IMR-90 (cell line): ENCODE data around the gene COTL1. TPM values are rescaled to one million over a fixed set of nuclear protein-coding genes. Genes with fewer than 3 reads are reported as not detected.

Experiments
- ATAC-seq: fragments of 200-7000 bp; cut with Tn5 transposase; 2 replicates; pipeline ENCODE4 v1.9.1; 2020; ENCODE audit warnings: low read depth, mild to moderate bottlenecking, moderate library complexity
- BruUV-seq: library from RNA; stranded (reverse); fragments of 400-500 nt; replicated peaks from 2 replicates; lab custom pipeline; 2021; lab: Mats Ljungman, UMichigan
- CTCF ChIA-PET: fragments of 300-600 bp; formaldehyde crosslinking; extraction: SDS; loops from one replicate; lab custom pipeline; 2021; ENCODE audit warnings: antibody characterized with exemption; lab: Yijun Ruan, JAX
- POLR2A ChIA-PET: fragments of 300-600 bp; sonication (Branson Sonifier 250); formaldehyde crosslinking; loops from one replicate; lab custom pipeline; 2022; ENCODE audit warnings: antibody characterized with exemption; ENCODE audit not compliant: unreplicated experiment; lab: Charles Lee
- DNase-seq: peaks from one replicate; pipeline ENCODE4 v3.0.0; 2013
- H2AFZ ChIP-seq: replicated peaks from 2 replicates; pipeline ENCODE3; 2013; ENCODE audit warnings: low read length, mild to moderate bottlenecking; ENCODE audit not compliant: poor library complexity
- H2AK5ac ChIP-seq: 2 replicates; pipeline ENCODE4 v1.6.1; 2013; ENCODE audit warnings: low read depth, low read length, inconsistent platforms
- H2AK9ac ChIP-seq: replicated peaks from 2 replicates; pipeline ENCODE3; 2013; ENCODE audit warnings: mild to moderate bottlenecking, low read depth, low read length, moderate library complexity; ENCODE audit not compliant: poor library complexity
- H2BK120ac ChIP-seq: 2 replicates; pipeline ENCODE4 v1.6.1; 2013; ENCODE audit warnings: low read depth, low read length, inconsistent platforms
- H2BK15ac ChIP-seq: 3 replicates; pipeline ENCODE4 v1.6.1; 2013; ENCODE audit warnings: low read depth, low read length, inconsistent platforms
- H2BK20ac ChIP-seq: 2 replicates; pipeline ENCODE4 v1.6.1; 2013; ENCODE audit warnings: low read depth, mild to moderate bottlenecking, inconsistent platforms, low read length, moderate library complexity
- H2BK5ac ChIP-seq: 2 replicates; pipeline ENCODE4 v1.6.1; 2013; ENCODE audit warnings: mild to moderate bottlenecking, low read depth, low read length, inconsistent platforms; ENCODE audit not compliant: poor library complexity, severe bottlenecking
- H3K14ac ChIP-seq: replicated peaks from 2 replicates; pipeline ENCODE4 v1.6.1; 2013; ENCODE audit warnings: low read depth, low read length, inconsistent platforms
- H3K18ac ChIP-seq: 2 replicates; pipeline ENCODE4 v1.6.1; 2013; ENCODE audit warnings: low read depth, low read length, control low read depth
- H3K23ac ChIP-seq: 2 replicates; pipeline ENCODE4 v1.6.1; 2013; ENCODE audit warnings: low read depth, low read length, inconsistent platforms
- H3K27ac ChIP-seq: 2 replicates; pipeline ENCODE4 v1.5.1; 2013; ENCODE audit warnings: mild to moderate bottlenecking, control low read depth, low read length; ENCODE audit not compliant: insufficient read depth
- H3K27me3 ChIP-seq: 2 replicates; pipeline ENCODE4 v1.6.1; 2013; ENCODE audit warnings: low read length; ENCODE audit not compliant: control insufficient read depth, insufficient read depth
- H3K36me3 ChIP-seq: 2 replicates; pipeline ENCODE4 v1.6.1; 2013; ENCODE audit warnings: low read length, mixed read lengths; ENCODE audit not compliant: control insufficient read depth, insufficient read depth
- H3K4ac ChIP-seq: 2 replicates; pipeline ENCODE4 v1.6.1; 2013; ENCODE audit warnings: low read depth, low read length, inconsistent platforms
- H3K4me1 ChIP-seq: 2 replicates; pipeline ENCODE4 v1.6.1; 2013; ENCODE audit warnings: low read length, mixed read lengths; ENCODE audit not compliant: control insufficient read depth, insufficient read depth
- H3K4me2 ChIP-seq: 2 replicates; pipeline ENCODE4 v1.6.1; 2013; ENCODE audit warnings: low read depth, mild to moderate bottlenecking, control low read depth, low read length, moderate library complexity
- H3K4me3 ChIP-seq: 2 replicates; pipeline ENCODE4 v1.5.1; 2013; ENCODE audit warnings: low read depth, mild to moderate bottlenecking, control low read depth, low read length, moderate library complexity; ENCODE audit not compliant: insufficient read depth
- H3K56ac ChIP-seq: 2 replicates; pipeline ENCODE4 v1.6.1; 2013; ENCODE audit warnings: low read length, inconsistent platforms; ENCODE audit not compliant: insufficient read depth; ENCODE audit errors: extremely low read depth
- H3K79me1 ChIP-seq, 2 experiments: 2 replicates each; pipeline ENCODE4 v1.6.1; 2013; ENCODE audit warnings: low read length in 2 of 2, inconsistent platforms in 1 of 2, low read depth in 1 of 2
- H3K9ac ChIP-seq: 2 replicates; pipeline ENCODE4 v1.6.1; 2013; ENCODE audit warnings: low read depth, low read length, control low read depth
- H3K9me1 ChIP-seq: 2 replicates; pipeline ENCODE4 v1.6.1; 2013; ENCODE audit warnings: low read length, inconsistent platforms; ENCODE audit not compliant: insufficient read depth
- H3K9me3 ChIP-seq: 2 replicates; pipeline ENCODE4 v1.6.1; 2013; ENCODE audit warnings: low read length; ENCODE audit not compliant: control insufficient read depth, insufficient read depth
- H4K20me1 ChIP-seq: 2 replicates; pipeline ENCODE4 v1.6.1; 2013; ENCODE audit warnings: low read length, inconsistent platforms; ENCODE audit not compliant: insufficient read depth
- H4K5ac ChIP-seq: 2 replicates; pipeline ENCODE4 v1.6.1; 2013; ENCODE audit warnings: mild to moderate bottlenecking, low read depth, low read length, control low read depth
- H4K8ac ChIP-seq, 2 experiments: 2 replicates each; pipeline ENCODE4 v1.6.1; 2013; ENCODE audit warnings: low read depth in 2 of 2, low read length in 2 of 2, control low read depth in 1 of 2, inconsistent platforms in 1 of 2
- H4K91ac ChIP-seq: 2 replicates; pipeline ENCODE4 v1.6.1; 2013; ENCODE audit warnings: low read depth, low read length, inconsistent platforms; ENCODE audit not compliant: insufficient read depth
- CEBPB ChIP-seq: IDR thresholded peaks from 2 replicates; pipeline ENCODE4 v1.6.1; 2012; ENCODE audit warnings: low read depth, low read length, improper control_type of control experiment
- CHD1 ChIP-seq: IDR thresholded peaks from 2 replicates; pipeline ENCODE4 v1.6.1; 2012; ENCODE audit warnings: low read depth, low read length, improper control_type of control experiment
- FOS ChIP-seq: fragments of 150-350 bp; IDR thresholded peaks from 2 replicates; pipeline ENCODE4 v1.6.1; 2016; ENCODE audit warnings: low read depth, low read length
- MAFK ChIP-seq: IDR thresholded peaks from 2 replicates; pipeline ENCODE4 v1.6.1; 2012; ENCODE audit warnings: low read depth, low read length, improper control_type of control experiment
- MAZ ChIP-seq: IDR thresholded peaks from 2 replicates; pipeline ENCODE4 v1.6.1; 2012; ENCODE audit warnings: low read depth, mild to moderate bottlenecking, low read length, improper control_type of control experiment, moderate library complexity, borderline replicate concordance
- NFE2L2 ChIP-seq: fragments of 150-350 bp; IDR thresholded peaks from 2 replicates; pipeline ENCODE4 v1.6.1; 2016; ENCODE audit warnings: low read depth, mild to moderate bottlenecking, low read length
- POLR2A ChIP-seq: IDR thresholded peaks from 2 replicates; pipeline ENCODE4 v1.6.1; 2012; ENCODE audit warnings: mild to moderate bottlenecking, low read depth, low read length
- RAD21 ChIP-seq: IDR thresholded peaks from 2 replicates; pipeline ENCODE4 v1.6.1; 2012; ENCODE audit warnings: low read length, improper control_type of control experiment
- RFX5 ChIP-seq: IDR thresholded peaks from 2 replicates; pipeline ENCODE4 v1.8.0; 2012; ENCODE audit warnings: low read depth, mild to moderate bottlenecking, low read length, moderate library complexity
- SMC3 ChIP-seq: fragments of 150-350 bp; IDR thresholded peaks from 2 replicates; pipeline ENCODE4 v1.6.1; 2016; ENCODE audit warnings: low read depth, mild to moderate bottlenecking, antibody characterized with exemption, low read length, moderate library complexity
- USF2 ChIP-seq: fragments of 150-350 bp; IDR thresholded peaks from 2 replicates; pipeline ENCODE4 v1.6.1; 2017; ENCODE audit warnings: mild to moderate bottlenecking, antibody characterized with exemption, low read length, low read depth
- whole genome bisulfite sequencing, 2 experiments: methylation state at CpG; one replicate each; pipeline versions ENCODE4 v1.1.5 to v1.1.7; 2013; ENCODE audit warnings: missing lambda C conversion rate in 2 of 2; ENCODE audit not compliant: insufficient read length in 1 of 2; ENCODE audit errors: extremely low coverage in 2 of 2; 5-methylcytosine and 5-hydroxymethylcytosine counted together
- dilution Hi-C: fragments of 300-500 bp; cut with HindIII; formaldehyde crosslinking; loops from one replicate; pipeline ENCODE4 v1.14.3; 2018; ENCODE audit warnings: low sequenced_read_pairs; ENCODE audit not compliant: unreplicated experiment
- in situ Hi-C: fragments of 300-500 bp; cut with MboI; formaldehyde crosslinking; loops from 3 replicates; pipeline ENCODE4 v1.14.3; 2019; ENCODE audit warnings: low sequenced_read_pairs, inconsistent platforms, mixed read lengths
- intact Hi-C: fragments of 100-400 bp; cut with micrococcal nuclease; formaldehyde crosslinking; loops from 2 replicates; pipeline ENCODE4 v1.10.0; 2022
- polyA plus RNA-seq, 3 experiments: library from polyadenylated mRNA; depleted of rRNA; stranded (reverse); fragments of >200 nt; gene quantifications; 2 replicates each; pipeline ENCODE4 v1.2.3, GENCODE V29; 2012; ENCODE audit warnings: low replicate concordance in 1 of 3
- total RNA-seq: library from RNA; depleted of rRNA; stranded (reverse); fragments of >200 nt; gene quantifications from 2 replicates; pipeline ENCODE4 v1.2.3, GENCODE V29; 2012
- TF ChIP-seq, protein P1 (sequence below): fragments of 150-350 bp; IDR thresholded peaks from 2 replicates; pipeline ENCODE4 v1.6.1; 2016; ENCODE audit warnings: low read depth, mild to moderate bottlenecking, low read length, moderate library complexity, borderline replicate concordance
- TF ChIP-seq, protein P2 (sequence below): conservative IDR thresholded peaks from 2 replicates; pipeline ENCODE4 v1.5.1; 2012; ENCODE audit warnings: mild to moderate bottlenecking, low read depth, low read length, improper control_type of control experiment

COTL1 gene
- total and polyA plus RNA-seq, 2 of the 4 experiments (the other 2 are of a cell fraction): 144 to 258 TPM

DNA sequence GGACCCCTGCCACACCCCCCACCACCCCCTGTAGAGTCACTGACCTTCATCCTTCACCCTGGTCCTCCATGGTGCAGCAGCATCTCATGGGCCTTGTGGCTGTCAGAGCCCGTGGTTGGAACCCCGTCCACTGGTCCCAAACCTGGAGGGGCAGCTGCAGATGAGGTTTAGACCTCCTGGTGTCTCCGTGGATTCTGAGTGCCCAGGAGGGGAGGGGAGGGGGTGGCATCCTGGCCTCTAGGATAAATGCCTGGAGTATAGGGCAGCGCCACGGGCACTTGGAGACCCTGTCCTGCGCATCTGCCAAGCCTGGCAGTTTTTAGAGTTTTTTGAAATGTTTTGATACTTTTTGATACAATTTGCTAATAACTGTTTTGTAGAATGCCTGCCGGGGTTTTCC is 48.0 kb upstream of the COTL1 start:
- no peak for TF ChIP-seq FOS
- TF ChIP-seq CEBPB: no peak
- TF ChIP-seq, protein P1, sequence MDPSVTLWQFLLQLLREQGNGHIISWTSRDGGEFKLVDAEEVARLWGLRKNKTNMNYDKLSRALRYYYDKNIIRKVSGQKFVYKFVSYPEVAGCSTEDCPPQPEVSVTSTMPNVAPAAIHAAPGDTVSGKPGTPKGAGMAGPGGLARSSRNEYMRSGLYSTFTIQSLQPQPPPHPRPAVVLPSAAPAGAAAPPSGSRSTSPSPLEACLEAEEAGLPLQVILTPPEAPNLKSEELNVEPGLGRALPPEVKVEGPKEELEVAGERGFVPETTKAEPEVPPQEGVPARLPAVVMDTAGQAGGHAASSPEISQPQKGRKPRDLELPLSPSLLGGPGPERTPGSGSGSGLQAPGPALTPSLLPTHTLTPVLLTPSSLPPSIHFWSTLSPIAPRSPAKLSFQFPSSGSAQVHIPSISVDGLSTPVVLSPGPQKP: no peak
- no peak for TF ChIP-seq NFE2L2
- no peak for TF ChIP-seq USF2
- TF ChIP-seq POLR2A: no peak
- no peak for TF ChIP-seq MAFK
- TF ChIP-seq RFX5: no peak
- TF ChIP-seq MAZ: no peak
- no peak for TF ChIP-seq RAD21
- no peak for TF ChIP-seq SMC3
- TF ChIP-seq, protein P2, sequence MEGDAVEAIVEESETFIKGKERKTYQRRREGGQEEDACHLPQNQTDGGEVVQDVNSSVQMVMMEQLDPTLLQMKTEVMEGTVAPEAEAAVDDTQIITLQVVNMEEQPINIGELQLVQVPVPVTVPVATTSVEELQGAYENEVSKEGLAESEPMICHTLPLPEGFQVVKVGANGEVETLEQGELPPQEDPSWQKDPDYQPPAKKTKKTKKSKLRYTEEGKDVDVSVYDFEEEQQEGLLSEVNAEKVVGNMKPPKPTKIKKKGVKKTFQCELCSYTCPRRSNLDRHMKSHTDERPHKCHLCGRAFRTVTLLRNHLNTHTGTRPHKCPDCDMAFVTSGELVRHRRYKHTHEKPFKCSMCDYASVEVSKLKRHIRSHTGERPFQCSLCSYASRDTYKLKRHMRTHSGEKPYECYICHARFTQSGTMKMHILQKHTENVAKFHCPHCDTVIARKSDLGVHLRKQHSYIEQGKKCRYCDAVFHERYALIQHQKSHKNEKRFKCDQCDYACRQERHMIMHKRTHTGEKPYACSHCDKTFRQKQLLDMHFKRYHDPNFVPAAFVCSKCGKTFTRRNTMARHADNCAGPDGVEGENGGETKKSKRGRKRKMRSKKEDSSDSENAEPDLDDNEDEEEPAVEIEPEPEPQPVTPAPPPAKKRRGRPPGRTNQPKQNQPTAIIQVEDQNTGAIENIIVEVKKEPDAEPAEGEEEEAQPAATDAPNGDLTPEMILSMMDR: no peak
- no peak for TF ChIP-seq CHD1
- no peak overlapping the region for H3K14ac ChIP-seq
- H2AK5ac ChIP-seq: no peak overlapping the region
- H3K4ac ChIP-seq: no peak overlapping the region
- in situ Hi-C loops: no loop called here
- intact Hi-C loops: no loop called here
- H3K36me3 ChIP-seq: peaks cover 46% of the 10 kb centered on the region
- H2AK9ac ChIP-seq: no peak overlapping the region
- H3K23ac ChIP-seq: no peak overlapping the region
- no TSS peak for BruUV-seq
- WGBS, 2 experiments: 100% methylated on average over 1 of the region's 7 CpGs; no CpG with 5 or more reads in 1 of the 2 experiments
- H4K91ac ChIP-seq: no peak overlapping the region
- no peak overlapping the region for H4K8ac ChIP-seq
- dilution Hi-C loops: no loop called here
- H3K4me3 ChIP-seq: no peak overlapping the region
- H2BK15ac ChIP-seq: no peak overlapping the region
- H3K9me1 ChIP-seq: peaks cover 11% of the 10 kb centered on the region
- ChIA-PET CTCF (no interaction called here), POLR2A (no interaction called here)
- H2BK20ac ChIP-seq: no peak overlapping the region
- peaks cover 20% of the 10 kb centered on the region for H4K20me1 ChIP-seq
- no peaks in the 10 kb centered on the region for H3K9me3 ChIP-seq
- H2BK120ac ChIP-seq: no peak overlapping the region
- no peak for ATAC-seq
- H3K27me3 ChIP-seq: no peaks in the 10 kb centered on the region
- no peak for DNase-seq
- H2AFZ ChIP-seq: no peak overlapping the region
- no peak overlapping the region for H3K18ac ChIP-seq
- no peak overlapping the region for H3K4me2 ChIP-seq
- peaks cover 15 to 36% of the 10 kb centered on the region in 2 experiments for H3K79me1 ChIP-seq
- H3K56ac ChIP-seq: no peak overlapping the region
- H4K5ac ChIP-seq: no peak overlapping the region
- H3K27ac ChIP-seq: no peak overlapping the region
- peaks cover 4% of the 10 kb centered on the region for H3K4me1 ChIP-seq
- no peak overlapping the region for H2BK5ac ChIP-seq
- H3K9ac ChIP-seq: no peak overlapping the region
